ENCODE results near the gene LEUTX.

- no peak for TF ChIP-seq CTCF (IDR thresholded peaks at IDR 0.05)
- TF ChIP-seq POLR2A (IDR thresholded peaks at IDR 0.05): no peak
- TF ChIP-seq EP300 (IDR thresholded peaks at IDR 0.05): no peak
Measured at GRCh38 chr19:39819786-39820185, 41.1 kb downstream of the LEUTX start.

All from ovary (tissue), 3 donors.